Measurements from ENCODE around the gene OR52H1.

DNA sequence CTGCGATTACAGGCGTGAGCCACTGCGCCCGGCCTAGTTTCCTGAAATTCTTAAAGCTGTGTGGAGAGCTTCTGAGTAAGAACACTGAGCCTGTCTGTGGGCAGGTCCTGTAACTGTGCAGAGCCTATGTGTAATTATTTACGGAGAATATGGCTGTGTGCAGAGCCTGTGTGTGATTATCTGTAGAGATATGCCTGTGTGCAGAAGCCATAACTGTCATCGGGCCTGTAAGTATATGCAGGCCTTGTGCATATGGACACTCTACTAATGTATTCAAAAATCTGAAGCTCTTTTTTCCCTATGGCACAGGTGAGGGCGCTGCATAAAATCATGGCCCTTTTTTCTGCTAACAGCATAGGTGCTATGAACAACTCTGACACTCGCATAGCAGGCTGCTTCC is 32.2 kb upstream of the OR52H1 start, which contains the start of gene OR52B6:
- no peak for TF ChIP-seq CTCF (IDR thresholded peaks at IDR 0.05; ENCODE audit: extremely low read depth in 1 of 2, insufficient read depth in 1 of 2, low read depth in 1 of 2, low read length in 2 of 2)
- TF ChIP-seq POLR2AphosphoS5 (IDR thresholded peaks at IDR 0.05; ENCODE audit: insufficient read depth, low read depth, low read length), result no peak
- TF ChIP-seq MAX (IDR thresholded peaks at IDR 0.05; ENCODE audit: insufficient read depth, insufficient read length), result no peak
- TF ChIP-seq POLR2A (IDR thresholded peaks at IDR 0.05; ENCODE audit: low read depth, low read length), result no peak
